Stimulated activated CD4-positive, alpha-beta T cell treated with anti-CD3 and anti-CD28 coated beads, Interleukin-4, amount 100 ng/mL, for 48 hours (primary cell): ENCODE measurements around the gene NEMF.
"Not testable (repeated sequence)": the region's sequence is repeated elsewhere in the genome, so short reads cannot be mapped to it uniquely, and the experiment has no call there.

Experiments used
- DNase-seq, 2 donors: peaks; one replicate each; pipeline ENCODE4 v3.0.0-alpha.2; 2020; ENCODE audit warnings: low read depth in 2 of 2

NEMF gene

DNA sequence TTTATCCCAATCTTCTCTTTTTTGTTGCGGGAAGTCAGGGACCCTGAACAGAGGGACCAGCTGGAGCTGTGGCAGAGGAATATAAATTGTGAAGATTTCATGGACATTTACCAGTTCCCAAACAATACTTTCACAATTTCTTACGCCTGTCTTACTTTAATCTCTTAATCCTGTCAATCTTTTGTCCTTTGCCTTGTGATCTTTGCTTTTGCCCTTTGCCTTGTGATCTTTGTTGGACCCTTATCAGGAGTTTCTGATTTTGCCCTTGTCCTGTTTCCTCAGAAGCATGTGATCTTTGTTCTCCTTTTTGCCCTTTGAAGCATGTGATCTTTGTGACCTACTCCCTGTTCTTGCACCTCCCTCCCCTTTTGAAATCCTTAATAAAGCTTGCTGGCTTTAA is 36.5 kb downstream of the NEMF start:
- not testable (repeated sequence) for DNase-seq

- DNase-seq = no peak
Measured at GRCh38 chr14:49808780-49809179, 43.8 kb downstream of the NEMF start.

DNA sequence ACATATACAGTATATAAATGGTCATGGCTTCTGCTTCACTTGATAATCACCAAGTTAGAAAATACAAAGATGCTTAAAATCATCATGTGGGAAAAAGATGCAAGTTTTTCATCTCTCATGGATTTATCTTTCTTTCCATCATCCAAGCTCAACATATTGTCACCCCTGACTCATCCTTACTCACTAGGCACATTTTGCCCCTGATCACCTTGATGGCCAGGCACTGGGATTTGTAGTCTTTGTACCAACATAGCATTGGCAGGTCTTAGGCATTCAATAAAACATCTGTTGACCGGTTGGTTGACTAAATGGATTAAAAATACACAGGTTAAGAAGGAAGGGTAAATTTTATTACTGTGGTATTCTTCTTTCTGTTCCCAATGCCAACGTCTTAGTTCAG is 56.6 kb downstream of the NEMF start:
- no peak for DNase-seq

- no peak for DNase-seq
Measured at GRCh38 chr14:49792618-49793017, 60.0 kb downstream of the NEMF start.

GRCh38 chr14:49786315-49786714 is 66.3 kb downstream of the NEMF start:
- no peak for DNase-seq

DNA sequence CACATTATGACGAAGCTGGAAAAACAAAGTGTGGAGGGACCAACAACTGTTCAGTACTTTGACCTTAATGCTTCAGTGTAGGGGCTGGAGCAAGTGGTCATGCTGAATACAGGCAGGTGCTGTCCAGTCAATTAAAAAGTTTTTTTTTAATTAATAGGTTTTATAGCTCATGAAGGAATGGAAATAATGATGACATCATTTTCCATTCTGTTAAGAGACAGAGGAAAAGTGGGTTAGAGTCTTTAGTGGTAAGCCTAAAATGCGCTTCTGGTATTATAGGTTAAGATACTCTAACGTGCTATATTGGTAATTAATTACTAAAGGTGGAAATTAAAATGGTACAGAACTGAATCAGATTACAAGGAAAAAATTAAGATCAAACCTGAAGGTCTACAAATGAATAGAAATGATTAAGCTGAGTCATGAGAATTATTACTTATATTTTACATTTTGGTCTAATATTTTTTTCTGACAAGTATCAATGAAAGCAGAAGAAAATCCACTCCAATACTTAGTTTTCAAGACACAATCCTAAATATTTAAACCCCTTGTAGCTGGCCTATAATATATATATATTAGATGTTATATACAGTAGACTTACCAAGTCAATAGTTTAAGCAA is 69.1 kb downstream of the NEMF start:
- DNase-seq = no peak

- DNase-seq = not testable (repeated sequence)
Measured at GRCh38 chr14:49781040-49781439, 71.5 kb downstream of the NEMF start.

- DNase-seq = no peak
Measured at GRCh38 chr14:49778421-49778820, 74.2 kb downstream of the NEMF start.

DNA sequence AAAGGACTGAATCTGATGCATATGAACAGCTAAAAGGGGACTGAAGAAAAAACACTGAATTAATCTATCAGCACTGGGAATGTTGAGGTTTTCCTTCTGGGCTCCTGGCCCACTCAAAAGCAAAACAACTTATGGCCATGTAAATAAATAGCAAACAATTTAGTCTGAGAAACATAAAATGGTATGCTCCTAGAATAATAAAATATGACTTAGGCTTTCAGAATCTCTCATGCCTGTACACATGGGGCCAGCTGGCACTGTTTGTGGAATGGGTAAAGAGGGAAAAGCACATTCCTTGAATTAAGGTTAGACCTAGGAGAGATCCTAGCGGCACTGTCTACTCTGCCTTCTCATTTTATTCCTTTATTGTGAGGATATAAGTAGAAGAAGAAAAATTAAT is 78.5 kb downstream of the NEMF start:
- DNase-seq = no peak

GRCh38 chr14:49771691-49772090 is 80.9 kb downstream of the NEMF start:
- not testable (repeated sequence) for DNase-seq

- no peak for DNase-seq
Measured at GRCh38 chr14:49770212-49770817, 82.3 kb downstream of the NEMF start.

GRCh38 chr14:49769581-49770211 is 82.9 kb downstream of the NEMF start:
- DNase-seq = no peak

- no peak for DNase-seq
Measured at GRCh38 chr14:49769171-49769570, 83.4 kb downstream of the NEMF start.

DNA sequence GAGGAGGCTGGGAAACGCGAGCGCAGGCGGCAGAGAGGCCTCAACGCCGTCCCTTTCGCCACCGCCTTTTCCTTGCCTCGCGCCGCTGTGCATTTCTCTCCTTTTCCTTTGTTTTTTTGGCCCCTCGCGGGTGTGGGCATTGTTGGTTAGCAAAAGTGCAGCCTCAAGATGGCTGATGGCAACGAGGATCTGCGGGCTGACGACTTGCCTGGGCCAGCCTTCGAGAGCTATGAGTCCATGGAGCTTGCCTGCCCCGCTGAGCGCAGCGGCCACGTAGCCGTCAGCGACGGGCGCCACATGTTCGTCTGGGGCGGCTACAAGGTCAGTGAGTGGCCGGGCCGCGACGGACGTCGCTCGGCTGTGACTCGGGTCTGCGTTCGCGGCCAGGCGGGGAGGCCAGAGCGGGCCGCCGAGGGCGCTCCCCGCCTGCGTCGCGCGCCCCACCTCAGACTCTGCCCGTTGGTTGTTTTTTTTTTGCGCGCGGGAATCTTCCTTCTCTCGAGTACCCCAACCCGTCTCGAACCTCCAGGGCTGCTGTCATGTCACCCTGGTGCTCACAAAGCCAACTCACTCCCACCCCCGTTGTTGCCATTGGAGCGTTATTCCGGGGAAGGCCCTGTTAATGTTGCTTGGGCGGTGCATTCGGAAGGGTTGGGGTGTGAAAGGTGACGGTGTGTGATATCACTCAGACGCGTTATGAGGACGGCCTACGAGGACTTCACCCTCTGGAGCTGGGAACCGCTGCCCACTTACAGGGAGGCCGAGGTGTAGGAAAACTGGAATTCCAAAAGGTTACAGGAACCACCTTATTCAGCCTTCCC is 84.1 kb downstream of the NEMF start:
- DNase-seq = peak; percentile 60 to 74

DNA sequence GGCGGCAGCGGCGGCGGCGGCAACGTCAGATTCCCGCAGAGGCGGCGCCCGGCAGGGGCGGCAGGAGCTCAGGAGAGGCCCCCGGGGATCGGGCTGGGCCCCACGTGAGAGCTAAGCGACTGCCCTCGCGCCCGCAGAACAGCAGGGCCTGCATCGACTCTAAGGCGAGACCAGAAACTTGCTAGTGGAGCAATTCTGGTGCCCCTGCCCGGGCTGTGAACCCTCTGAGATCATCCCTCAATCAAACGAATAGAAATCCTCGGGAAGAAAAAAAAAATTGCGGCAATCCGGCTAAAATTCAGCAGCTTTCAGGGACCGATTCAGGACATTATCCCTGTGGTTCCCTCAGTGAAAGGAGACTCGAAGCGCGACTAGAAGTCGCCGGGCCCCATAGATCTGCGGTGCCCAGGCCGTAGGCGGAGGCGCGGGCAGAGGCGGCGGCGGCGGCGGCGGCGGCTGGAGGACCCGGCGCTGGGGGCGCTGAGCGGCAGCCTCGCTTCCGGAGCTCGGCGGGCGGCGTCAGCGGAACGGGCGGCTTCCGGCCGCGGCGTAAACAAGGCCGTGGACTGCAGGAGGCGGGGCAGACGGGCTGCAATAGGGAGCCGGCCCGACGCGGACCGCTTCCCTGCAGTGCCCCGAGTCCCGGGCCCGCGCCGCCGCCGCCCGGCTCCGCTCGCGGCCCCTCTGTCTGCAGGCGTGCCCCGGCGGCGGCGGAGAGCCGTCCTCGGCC is 84.9 kb downstream of the NEMF start, which contains the start of gene KLHDC2:
KLHDC2 (plus strand) TSS at position 583 of the 730 bp plus-strand sequence. CDS start 316 bp downstream, outside the sequence.
- peak; percentile 80 to 88 for DNase-seq

DNA sequence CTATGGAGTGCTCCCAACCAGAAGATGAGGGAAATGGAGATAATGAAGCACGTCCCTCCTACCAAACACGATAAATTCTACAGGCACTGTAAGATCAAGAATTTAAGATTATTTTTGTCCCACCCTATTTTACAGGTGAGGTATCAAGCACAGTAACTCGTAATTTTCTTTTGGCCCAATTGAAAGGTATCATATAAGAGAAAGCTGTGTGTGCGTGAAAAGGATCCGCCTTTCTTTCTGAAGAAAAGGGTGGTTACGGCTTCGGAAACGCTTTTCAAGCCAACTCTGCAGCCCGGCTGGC is 85.4 kb downstream of the NEMF start:
- no peak for DNase-seq

DNA sequence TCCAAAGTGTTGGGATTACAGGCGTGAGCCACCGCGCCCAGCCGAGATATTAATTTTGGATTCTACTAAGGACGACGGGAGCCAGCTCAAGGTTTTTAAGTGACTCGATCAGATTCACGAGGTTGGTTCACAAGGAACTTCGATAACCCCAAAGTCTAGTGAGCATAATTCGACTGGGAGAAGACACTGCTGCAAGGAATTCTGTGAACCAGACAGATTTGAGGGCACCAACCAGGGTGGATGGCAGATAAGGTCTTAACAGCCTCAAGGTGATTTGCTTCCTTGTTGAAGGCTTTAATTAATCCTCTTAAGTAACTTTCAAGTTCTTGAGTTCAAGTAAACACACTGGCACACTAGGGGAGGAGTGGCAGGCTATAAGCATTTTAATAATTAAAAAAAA is 85.7 kb downstream of the NEMF start:
- no peak for DNase-seq

DNA sequence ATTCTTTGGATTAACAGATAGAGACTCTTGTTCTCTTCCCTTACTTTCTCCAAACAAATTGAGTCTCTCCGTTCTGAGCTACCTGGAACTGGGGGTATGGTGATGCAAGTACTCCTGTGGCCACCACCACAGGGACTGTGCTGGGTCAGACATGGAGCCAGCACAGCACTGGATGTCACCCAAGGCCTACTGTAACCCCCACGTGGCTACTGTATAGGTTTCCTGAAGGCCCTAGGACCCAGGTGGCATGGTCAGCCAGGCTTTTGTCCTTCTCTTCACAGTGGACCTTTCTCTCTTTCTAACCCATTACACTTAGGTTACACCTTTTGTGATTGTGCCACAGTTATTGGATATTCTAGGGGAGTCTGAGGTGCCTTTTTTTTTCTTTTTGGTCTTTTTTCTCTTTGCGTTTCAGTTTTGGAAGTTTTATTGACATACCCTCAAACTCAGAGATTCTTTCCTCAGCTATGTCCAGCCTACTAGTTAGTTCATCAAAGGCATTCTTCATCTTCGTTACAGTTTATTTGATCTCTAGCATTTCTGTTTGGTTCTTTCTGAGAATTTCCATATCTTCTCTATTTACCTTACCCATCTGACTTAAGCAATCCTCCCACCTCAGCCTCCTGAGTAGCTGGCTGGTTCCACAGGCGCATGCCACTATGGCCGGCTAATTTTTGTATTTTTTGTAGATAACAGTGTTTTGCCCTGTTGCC is 90.6 kb downstream of the NEMF start:
- DNase-seq = no peak

DNA sequence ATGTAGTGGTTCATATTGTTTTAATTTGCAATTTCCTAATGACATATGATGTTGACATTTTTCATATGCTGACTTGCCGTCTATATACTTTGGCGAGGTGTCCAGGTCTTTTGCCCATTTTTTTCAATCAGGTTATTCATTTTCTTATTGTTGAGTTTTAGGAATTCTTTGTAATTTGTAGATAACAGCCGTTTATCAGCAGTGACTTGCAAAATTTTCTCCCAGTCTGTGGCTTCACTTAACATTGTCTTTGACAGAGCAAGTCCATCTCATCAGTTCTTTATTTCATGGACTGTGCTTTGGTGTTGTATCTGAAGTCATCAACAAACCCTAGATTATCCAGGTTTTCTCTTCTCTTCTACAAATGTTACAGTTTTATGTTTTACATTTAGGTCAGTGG is 97.2 kb downstream of the NEMF start:
- DNase-seq = no peak

GRCh38 chr14:49754570-49755097 is 98.0 kb downstream of the NEMF start:
- DNase-seq = no peak

DNA sequence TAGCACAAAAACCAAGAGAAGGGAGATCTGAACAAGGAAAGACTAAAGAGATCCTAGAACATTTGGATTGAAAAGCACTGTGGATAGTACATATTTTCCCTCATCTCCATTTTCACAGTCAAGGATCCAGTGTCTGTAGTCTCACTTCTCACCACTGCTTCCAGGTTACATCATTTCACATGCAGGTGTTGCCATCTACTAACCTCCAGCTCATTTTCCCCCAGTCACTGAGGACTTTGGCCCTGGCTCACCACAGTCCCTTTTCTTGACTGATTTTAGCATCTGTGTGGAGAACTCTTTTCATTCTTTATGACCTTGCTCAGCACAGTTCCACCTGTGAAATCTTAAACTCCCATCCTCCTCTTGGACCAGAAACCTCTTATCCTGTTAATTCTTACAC is 106.1 kb downstream of the NEMF start:
- not testable (repeated sequence) for DNase-seq
